OCI-LY3 (cell line): ENCODE measurements around the gene SLC9A4.

Source experiments
- H2AFZ ChIP-seq: fragments of 200-600, 300-600 bp; shearing (Covaris generic); 2 replicates; pipeline ENCODE4 v1.6.0; 2014; ENCODE audit warnings: antibody characterized with exemption, low read depth, low read length
- H3K27ac ChIP-seq: fragments of 200-600, 300-600 bp; sonication (generic); 2 replicates; pipeline ENCODE4 v1.5.1; 2014; ENCODE audit warnings: mild to moderate bottlenecking, low read length, moderate library complexity, mixed read lengths
- H3K27me3 ChIP-seq: fragments of 200-600, 300-600 bp; sonication (generic); 2 replicates; pipeline ENCODE4 v1.6.1; 2014; ENCODE audit warnings: low read depth, low read length, mixed read lengths
- H3K36me3 ChIP-seq: fragments of 200-600, 300-600 bp; sonication (generic); replicated peaks from 2 replicates; pipeline ENCODE3; 2014; ENCODE audit warnings: low read depth, low read length, mixed read lengths
- H3K4me1 ChIP-seq: fragments of 300-600, 200-600 bp; sonication (generic); 2 replicates; pipeline ENCODE4 v1.6.1; 2014; ENCODE audit warnings: low read length, mixed read lengths
- H3K4me2 ChIP-seq: fragments of 200-600, 300-600 bp; sonication (generic); 2 replicates; pipeline ENCODE4 v1.6.1; 2014; ENCODE audit warnings: low read length, mixed read lengths
- H3K4me3 ChIP-seq: fragments of 300-600, 200-600 bp; sonication (generic); 2 replicates; pipeline ENCODE4 v1.5.1; 2014; ENCODE audit warnings: antibody characterized with exemption, mild to moderate bottlenecking, low read length, moderate library complexity
- H3K79me2 ChIP-seq: fragments of 300-600, 200-600 bp; shearing (Covaris generic); 2 replicates; pipeline ENCODE4 v1.6.1; 2014; ENCODE audit warnings: mild to moderate bottlenecking, low read length, mixed read lengths
- H3K9ac ChIP-seq: fragments of 300-600, 200-600 bp; shearing (Covaris generic); 2 replicates; pipeline ENCODE4 v1.6.0; 2014; ENCODE audit warnings: mild to moderate bottlenecking, low read length, moderate library complexity
- H3K9me3 ChIP-seq: fragments of 200-600, 300-600 bp; shearing (Covaris generic); 2 replicates; pipeline ENCODE4 v1.6.1; 2014; ENCODE audit warnings: low read length, mixed read lengths; ENCODE audit not compliant: insufficient read depth
- H4K20me1 ChIP-seq: fragments of 200-600, 300-600 bp; sonication (generic); 2 replicates; pipeline ENCODE4 v1.6.1; 2016; ENCODE audit warnings: low read length, mixed read lengths; ENCODE audit not compliant: insufficient read depth
- CTCF ChIP-seq: fragments of 200-600, 300-600 bp; sonication (generic); IDR thresholded peaks from 2 replicates; pipeline ENCODE4 v1.5.1; 2014; ENCODE audit warnings: antibody characterized with exemption, low read length, low read depth
- EZH2phosphoT487 ChIP-seq: fragments of 200-600 bp; shearing (Covaris generic); IDR thresholded peaks from 2 replicates; pipeline ENCODE4 v1.6.1; 2018; ENCODE audit warnings: antibody characterized with exemption, mixed run types, low read depth

Gene SLC9A4

GRCh38 chr2:102483086-102483485 lies 10.1 kb downstream of the SLC9A4 start:
- TF ChIP-seq CTCF, result no peak
- TF ChIP-seq EZH2phosphoT487, result no peak
- Histone ChIP-seq H4K20me1 (no peaks in the 10 kb centered on the region), H2AFZ (no peak overlapping the region), H3K9me3 (no peaks in the 10 kb centered on the region), H3K27ac (no peak overlapping the region), H3K9ac (no peak overlapping the region), H3K4me3 (no peak overlapping the region), H3K4me1 (peaks cover 20% of the 10 kb centered on the region), H3K36me3 (no peaks in the 10 kb centered on the region), H3K27me3 (no peaks in the 10 kb centered on the region), H3K4me2 (no peak overlapping the region), H3K79me2 (no peaks in the 10 kb centered on the region)

GRCh38 chr2:102484310-102485061 lies 11.5 kb downstream of the SLC9A4 start:
- Histone ChIP-seq H2AFZ (no peak overlapping the region), H4K20me1 (no peaks in the 10 kb centered on the region), H3K4me3 (no peak overlapping the region), H3K27me3 (no peaks in the 10 kb centered on the region), H3K27ac (no peak overlapping the region), H3K4me2 (no peak overlapping the region), H3K36me3 (no peaks in the 10 kb centered on the region), H3K79me2 (no peaks in the 10 kb centered on the region), H3K4me1 (peaks cover 14% of the 10 kb centered on the region), H3K9ac (no peak overlapping the region), H3K9me3 (no peaks in the 10 kb centered on the region)
- TF ChIP-seq CTCF (no peak), EZH2phosphoT487 (no peak)

GRCh38 chr2:102485147-102485785 lies 12.2 kb downstream of the SLC9A4 start:
- TF ChIP-seq EZH2phosphoT487 (no peak), CTCF (no peak)
- Histone ChIP-seq H3K79me2 (no peaks in the 10 kb centered on the region), H3K9me3 (no peaks in the 10 kb centered on the region), H3K27me3 (no peaks in the 10 kb centered on the region), H3K4me2 (no peak overlapping the region), H3K9ac (no peak overlapping the region), H3K4me3 (no peak overlapping the region), H3K4me1 (peaks cover 6% of the 10 kb centered on the region), H3K27ac (no peak overlapping the region), H4K20me1 (no peaks in the 10 kb centered on the region), H3K36me3 (peaks cover 2% of the 10 kb centered on the region), H2AFZ (no peak overlapping the region)

GRCh38 chr2:102486941-102487702 lies 14.1 kb downstream of the SLC9A4 start:
- no peaks in the 10 kb centered on the region for H3K9me3 ChIP-seq
- H3K4me2 ChIP-seq, result no peak overlapping the region
- no peak overlapping the region for H3K27ac ChIP-seq
- no peaks in the 10 kb centered on the region for H3K79me2 ChIP-seq
- TF ChIP-seq EZH2phosphoT487, result no peak
- no peak for TF ChIP-seq CTCF
- no peak overlapping the region for H2AFZ ChIP-seq
- no peaks in the 10 kb centered on the region for H3K27me3 ChIP-seq
- H3K4me1 ChIP-seq, result no peaks in the 10 kb centered on the region
- H3K9ac ChIP-seq, result no peak overlapping the region
- no peaks in the 10 kb centered on the region for H4K20me1 ChIP-seq
- H3K4me3 ChIP-seq, result no peak overlapping the region
- peaks cover 5% of the 10 kb centered on the region for H3K36me3 ChIP-seq
